CD4-positive, alpha-beta memory T cell (primary cell): Measurements from ENCODE around the gene SLF2. TPM values are rescaled to one million over a fixed set of nuclear protein-coding genes. Genes with fewer than 3 reads are reported as not detected.

ENCODE experiments used
- CTCF ChIA-PET: fragments of 350-600 bp; sonication (Branson Sonifier 250); formaldehyde crosslinking; loops from one replicate; lab custom pipeline; 2021; ENCODE audit warnings: inconsistent platforms; ENCODE audit not compliant: partially characterized antibody; lab: Charles Lee
- POLR2A ChIA-PET: fragments of 350-600 bp; sonication (Branson Sonifier 250); formaldehyde crosslinking; loops from one replicate; lab custom pipeline; 2021; ENCODE audit not compliant: partially characterized antibody; lab: Charles Lee
- DNase-seq, 5 donors: peaks; one replicate each; pipeline versions ENCODE4 v3.0.0 to v3.0.0-alpha.2; 2020 to 2022; ENCODE audit warnings: mixed read lengths in 1 of 5
- H3K27ac ChIP-seq: one replicate; pipeline ENCODE4 v1.7.0; 2013; ENCODE audit warnings: low read depth, low read length
- H3K27me3 ChIP-seq: 2 replicates; pipeline ENCODE4 v1.7.0; 2013; ENCODE audit warnings: mild to moderate bottlenecking, low read length, moderate library complexity; ENCODE audit not compliant: insufficient read depth
- H3K36me3 ChIP-seq: 2 replicates; pipeline ENCODE4 v1.7.0; 2013; ENCODE audit warnings: mild to moderate bottlenecking, low read length, moderate library complexity; ENCODE audit not compliant: insufficient read depth
- H3K4me1 ChIP-seq: 2 replicates; pipeline ENCODE4 v1.7.0; 2013; ENCODE audit warnings: mild to moderate bottlenecking, low read length, moderate library complexity; ENCODE audit not compliant: insufficient read depth
- H3K4me3 ChIP-seq, 2 donors: one replicate each; pipeline ENCODE4 v1.7.0; 2013; ENCODE audit warnings: low read length in 2 of 2, mild to moderate bottlenecking in 1 of 2
- H3K9me3 ChIP-seq, 2 donors: one replicate each; pipeline ENCODE4 v1.7.0; 2013; ENCODE audit warnings: low read length in 2 of 2, control low read depth in 1 of 2; ENCODE audit not compliant: control insufficient read depth in 1 of 2
- H3K27ac Mint-ChIP-seq, 7 donors: one replicate each; pipeline ENCODE4 v1.8.0; 2020 to 2021; ENCODE audit warnings: mixed read lengths in 7 of 7, mild to moderate bottlenecking in 6 of 7, inconsistent platforms in 3 of 7, moderate library complexity in 3 of 7
- H3K27me3 Mint-ChIP-seq, 2 donors: one replicate each; pipeline ENCODE4 v1.8.0; 2020 to 2021; ENCODE audit warnings: mixed read lengths in 2 of 2
- H3K36me3 Mint-ChIP-seq, 2 donors: one replicate each; pipeline ENCODE4 v1.8.0; 2020 to 2021; ENCODE audit warnings: mixed read lengths in 2 of 2, inconsistent platforms in 1 of 2, mild to moderate bottlenecking in 1 of 2
- H3K4me1 Mint-ChIP-seq, 4 donors: one replicate each; pipeline ENCODE4 v1.8.0; 2020 to 2021; ENCODE audit warnings: mixed read lengths in 4 of 4, mild to moderate bottlenecking in 1 of 4
- H3K4me3 Mint-ChIP-seq, 8 donors: one replicate each; pipeline ENCODE4 v1.8.0; 2020 to 2021; ENCODE audit warnings: mixed read lengths in 8 of 8, mild to moderate bottlenecking in 7 of 8, moderate library complexity in 6 of 8, inconsistent platforms in 3 of 8
- H3K9me3 Mint-ChIP-seq, 8 donors: one replicate each; pipeline ENCODE4 v1.8.0; 2020 to 2021; ENCODE audit warnings: mixed read lengths in 8 of 8, mild to moderate bottlenecking in 5 of 8, inconsistent platforms in 3 of 8, moderate library complexity in 1 of 8
- intact Hi-C: fragments of 100-400 bp; cut with micrococcal nuclease; formaldehyde crosslinking; loops from one replicate; pipeline ENCODE4 v1.15.1; 2023
- polyA plus RNA-seq, 2 donors: library from polyadenylated mRNA; unstranded; fragments of 300-500 nt; fragmentation: Illumina TruSeq; gene quantifications; one replicate each; pipeline ENCODE4 v1.2.3, GENCODE V29; 2021
- total RNA-seq, 2 experiments: library from RNA; stranded (reverse); gene quantifications; one replicate each; pipeline ENCODE4 v1.2.3, GENCODE V29; 2021

SLF2 gene
- total and polyA plus RNA-seq, 4 experiments from 2014 or later = 5.9 to 49.3 (median 32.3) TPM

DNA sequence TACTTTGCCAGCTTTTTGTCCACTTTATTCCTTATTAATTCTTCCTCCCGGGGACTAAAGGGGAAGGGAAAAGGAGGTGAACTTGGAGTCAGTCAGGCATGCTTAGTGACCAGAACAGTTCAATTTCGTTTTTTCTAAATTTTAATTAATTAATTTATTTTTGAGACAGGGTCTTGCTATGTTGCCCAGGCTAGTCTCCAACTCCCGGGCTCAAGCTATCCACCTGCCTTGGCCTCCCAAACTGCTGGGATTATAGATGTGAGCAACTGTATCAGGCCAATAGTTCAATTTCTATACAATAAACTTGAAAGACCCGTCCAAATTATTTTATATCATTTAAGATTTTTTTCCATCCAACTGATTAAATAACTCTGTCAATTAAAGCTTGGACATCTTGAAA, 1.3 kb upstream of the SLF2 start:
- H3K27me3 ChIP-seq = no peaks in the 10 kb centered on the region
- no peak overlapping the region for H3K4me3 ChIP-seq
- no peak for DNase-seq
- H3K36me3 ChIP-seq = peaks cover under 1% of the 10 kb centered on the region
- peaks cover 27 to 54% (median 40%) of the 10 kb centered on the region in 4 donors for H3K4me1 Mint-ChIP-seq
- ChIA-PET CTCF (interaction anchor here (1.0 kb wide), 1 partner anchor 59 kb away, joined by 3 read pairs; no protein-coding TSS in a partner anchor), POLR2A (interaction anchor here (0.8 to 2.7 kb wide), 4 partner anchors 12 to 121 kb away, joined by 3 to 13 read pairs (median 3); no protein-coding TSS in a partner anchor)
- peak overlapping the region; percentile 82 for H3K27ac ChIP-seq
- H3K4me3 Mint-ChIP-seq = peak overlapping the region in 2 of 8 donors; percentile 46 to 62
- peak overlapping the region in 3 of 7 donors; percentile 85 to 90 (median 86) for H3K27ac Mint-ChIP-seq
- no peaks in the 10 kb centered on the region for H3K9me3 ChIP-seq
- peaks cover 32% of the 10 kb centered on the region for H3K4me1 ChIP-seq
- peaks cover 3 to 20% of the 10 kb centered on the region in 2 donors for H3K36me3 Mint-ChIP-seq
- H3K9me3 Mint-ChIP-seq = no peaks in the 10 kb centered on the region
- intact Hi-C loops = loop anchor here (5.0 to 10.0 kb wide), 2 partner anchors 101 to 347 kb away; no protein-coding TSS in a partner anchor
- no peaks in the 10 kb centered on the region for H3K27me3 Mint-ChIP-seq

DNA sequence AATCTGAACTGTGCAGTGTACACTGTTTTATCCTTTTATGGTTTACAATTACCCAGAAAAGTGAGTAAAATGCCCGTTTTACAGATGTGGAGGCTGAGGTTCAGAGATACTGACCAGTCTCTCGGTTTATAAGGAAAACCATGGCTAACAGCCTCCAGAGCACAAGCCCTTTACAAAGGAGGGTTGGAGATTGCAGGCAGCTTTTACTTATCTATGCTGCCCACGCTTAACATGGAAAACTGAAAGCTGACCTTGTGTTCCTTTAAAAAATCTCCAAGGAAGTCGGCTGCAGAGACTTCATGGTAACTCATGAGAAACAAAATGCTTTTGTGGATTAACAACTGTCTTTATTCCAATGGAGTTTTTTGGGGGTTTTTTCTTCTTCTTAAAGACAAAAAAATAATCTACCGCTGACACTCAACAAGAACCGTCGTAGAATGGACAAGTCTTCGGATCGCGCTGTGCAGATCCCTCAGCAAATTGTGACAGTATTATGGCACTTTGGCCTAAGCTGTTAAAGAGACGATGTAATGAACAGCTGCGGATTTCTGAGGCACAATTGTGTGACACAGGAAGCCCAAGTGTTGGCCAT, 654 bp upstream of the SLF2 start:
- CTCF ChIA-PET = interaction anchor here (1.0 to 1.4 kb wide), 3 partner anchors 58 to 155 kb away, joined by 3 read pairs; no protein-coding TSS in a partner anchor
- H3K36me3 Mint-ChIP-seq = peaks cover 9 to 26% of the 10 kb centered on the region in 2 donors
- Histone ChIP-seq H3K4me3 (peak overlapping the region; percentile 52 to 70), H3K4me1 (peaks cover 31% of the 10 kb centered on the region), H3K27ac (peak overlapping the region; percentile 82), H3K9me3 (no peaks in the 10 kb centered on the region), H3K27me3 (no peaks in the 10 kb centered on the region), H3K36me3 (peaks cover 6% of the 10 kb centered on the region)
- DNase-seq = no peak
- peak overlapping the region; percentile 35 to 100 (median 99) for H3K4me3 Mint-ChIP-seq
- H3K27ac Mint-ChIP-seq = peak overlapping the region; percentile 76 to 90 (median 86)
- POLR2A ChIA-PET = interaction anchor here (0.8 to 2.7 kb wide), 10 partner anchors 11 to 376 kb away, joined by 3 to 13 read pairs (median 4); partner anchors contain the start of genes HIF1AN, MRPL43 and TWNK
- no peaks in the 10 kb centered on the region for H3K27me3 Mint-ChIP-seq
- H3K4me1 Mint-ChIP-seq = peaks cover 29 to 58% (median 44%) of the 10 kb centered on the region in 4 donors
- intact Hi-C loops = loop anchor here (2.0 to 10.0 kb wide), 6 partner anchors 75 to 377 kb away; partner anchors contain the start of genes HIF1AN, KAZALD1, LZTS2 and MRPL43
- no peaks in the 10 kb centered on the region for H3K9me3 Mint-ChIP-seq

DNA sequence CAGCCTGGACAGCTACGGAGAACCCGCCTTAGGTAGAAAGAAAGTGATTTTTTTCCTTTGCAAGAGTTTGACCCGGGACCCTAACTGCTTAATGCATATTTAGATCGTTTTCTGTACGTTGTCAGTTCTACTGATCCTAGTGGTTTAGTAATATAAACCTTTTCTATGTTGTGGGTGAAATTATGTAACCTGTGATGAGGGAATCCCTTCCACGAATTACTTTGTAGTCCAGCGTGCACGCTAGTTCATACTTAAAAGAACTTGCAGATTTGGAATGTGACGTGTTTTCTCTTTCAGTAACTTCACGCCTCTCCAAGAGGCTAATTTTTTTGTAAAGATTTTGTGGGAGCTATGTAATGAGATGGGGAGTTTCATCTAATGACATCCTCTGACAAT, 705 bp downstream of the SLF2 start:
- peak overlapping the region; percentile 91 to 100 (median 99) for H3K4me3 Mint-ChIP-seq
- H3K4me3 ChIP-seq = peak overlapping the region; percentile 52 to 70
- peak in 1 of 5 donors; percentile 63 for DNase-seq

DNA sequence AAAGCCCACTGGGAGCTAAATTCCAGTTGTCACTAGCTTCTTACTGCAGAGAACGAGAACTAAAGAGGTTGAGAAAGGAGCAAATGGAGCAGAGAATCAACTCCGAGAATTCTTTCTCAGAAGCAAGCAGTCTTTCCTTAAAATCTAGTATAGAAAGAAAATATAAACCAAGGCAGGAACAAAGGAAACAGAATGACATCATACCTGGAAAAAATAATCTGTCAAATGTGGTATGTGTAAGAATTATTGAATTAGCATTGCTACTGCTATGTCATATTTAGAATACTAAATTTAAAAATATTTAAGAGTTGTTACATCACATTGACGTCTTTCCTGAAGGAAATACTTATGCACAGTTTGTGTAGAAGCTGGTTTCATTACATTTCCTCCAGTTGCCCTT, 4.3 kb downstream of the SLF2 start:
- POLR2A ChIA-PET = interaction anchor here (0.9 kb wide), 1 partner anchor 351 kb away, joined by 3 read pairs; no protein-coding TSS in a partner anchor
- intact Hi-C loops = loop anchor here (10.0 kb wide), 1 partner anchor 352 kb away; no protein-coding TSS in a partner anchor
- Histone ChIP-seq H3K27me3 (no peaks in the 10 kb centered on the region), H3K9me3 (no peaks in the 10 kb centered on the region), H3K36me3 (peaks cover 31% of the 10 kb centered on the region), H3K4me3 (no peak overlapping the region), H3K4me1 (peaks cover 22% of the 10 kb centered on the region), H3K27ac (no peak overlapping the region)
- peaks cover 24 to 51% of the 10 kb centered on the region in 2 donors for H3K36me3 Mint-ChIP-seq
- no peak for DNase-seq
- H3K27ac Mint-ChIP-seq = no peak overlapping the region
- H3K9me3 Mint-ChIP-seq = no peaks in the 10 kb centered on the region
- CTCF ChIA-PET = interaction anchor here (0.9 to 1.6 kb wide), 2 partner anchors 81 to 97 kb away, joined by 3 read pairs; no protein-coding TSS in a partner anchor
- no peaks in the 10 kb centered on the region for H3K27me3 Mint-ChIP-seq
- H3K4me3 Mint-ChIP-seq = no peak overlapping the region
- H3K4me1 Mint-ChIP-seq = peaks cover 23 to 39% (median 31%) of the 10 kb centered on the region in 4 donors

More for the DNA sequence above, 705 bp downstream of the SLF2 start:
- H3K36me3 ChIP-seq = peaks cover 14% of the 10 kb centered on the region
- intact Hi-C loops = loop anchor here (2.0 to 10.0 kb wide), 6 partner anchors 73 to 379 kb away; partner anchors contain the start of genes HIF1AN, KAZALD1, LZTS2 and MRPL43
- ChIA-PET CTCF (interaction anchor here (1.1 kb wide), 1 partner anchor 85 kb away, joined by 3 read pairs; no protein-coding TSS in a partner anchor), POLR2A (interaction anchor here (1.0 to 2.7 kb wide), 6 partner anchors 13 to 378 kb away, joined by 3 to 13 read pairs (median 8); partner anchors contain the start of genes HIF1AN, MRPL43 and TWNK)
- Mint-ChIP-seq H3K27me3 (no peaks in the 10 kb centered on the region), H3K9me3 (no peaks in the 10 kb centered on the region), H3K4me1 (peaks cover 29 to 53% (median 41%) of the 10 kb centered on the region in 4 donors), H3K27ac (peak overlapping the region; percentile 90 to 99 (median 99)), H3K36me3 (peaks cover 12 to 30% of the 10 kb centered on the region in 2 donors)
- no peaks in the 10 kb centered on the region for H3K9me3 ChIP-seq
- no peaks in the 10 kb centered on the region for H3K27me3 ChIP-seq
- H3K4me1 ChIP-seq = peaks cover 27% of the 10 kb centered on the region
- peak overlapping the region; percentile 82 for H3K27ac ChIP-seq

DNA sequence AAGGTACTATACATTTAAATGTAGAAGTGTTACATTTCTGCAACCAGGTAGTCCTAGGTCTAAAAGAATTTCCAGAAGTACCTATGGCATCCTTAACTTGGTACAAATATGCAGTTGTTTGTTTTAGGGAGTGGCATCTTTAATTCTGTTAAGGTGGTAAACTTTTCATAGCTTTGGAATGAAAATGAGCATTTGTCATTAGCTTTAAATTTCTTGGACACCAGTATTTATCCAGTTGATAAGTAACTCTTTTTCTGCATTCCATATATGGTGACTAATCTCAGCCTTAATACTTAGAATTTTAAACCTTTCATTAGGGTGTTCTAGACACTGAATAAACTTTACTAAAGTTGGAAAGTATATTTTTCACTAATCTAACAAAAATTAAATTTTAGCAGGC, 10.8 kb downstream of the SLF2 start:
- Histone ChIP-seq H3K27me3 (no peaks in the 10 kb centered on the region), H3K27ac (no peak overlapping the region), H3K4me1 (no peaks in the 10 kb centered on the region), H3K36me3 (peaks cover 57% of the 10 kb centered on the region), H3K9me3 (no peaks in the 10 kb centered on the region), H3K4me3 (no peak overlapping the region)
- H3K4me1 Mint-ChIP-seq = peaks cover 4 to 13% (median 10%) of the 10 kb centered on the region in 4 donors
- H3K9me3 Mint-ChIP-seq = no peaks in the 10 kb centered on the region
- H3K4me3 Mint-ChIP-seq = no peak overlapping the region
- peak overlapping the region in 1 of 7 donors; percentile 10 for H3K27ac Mint-ChIP-seq
- no peaks in the 10 kb centered on the region for H3K27me3 Mint-ChIP-seq
- intact Hi-C loops = no loop called here
- POLR2A ChIA-PET = interaction anchor here (0.6 kb wide), 1 partner anchor 11 kb away, joined by 3 read pairs; no protein-coding TSS in a partner anchor
- H3K36me3 Mint-ChIP-seq = peaks cover 56 to 73% of the 10 kb centered on the region in 2 donors
- CTCF ChIA-PET = interaction anchor here (0.9 kb wide), 1 partner anchor 15 kb away, joined by 4 read pairs; no protein-coding TSS in a partner anchor
- DNase-seq = no peak

DNA sequence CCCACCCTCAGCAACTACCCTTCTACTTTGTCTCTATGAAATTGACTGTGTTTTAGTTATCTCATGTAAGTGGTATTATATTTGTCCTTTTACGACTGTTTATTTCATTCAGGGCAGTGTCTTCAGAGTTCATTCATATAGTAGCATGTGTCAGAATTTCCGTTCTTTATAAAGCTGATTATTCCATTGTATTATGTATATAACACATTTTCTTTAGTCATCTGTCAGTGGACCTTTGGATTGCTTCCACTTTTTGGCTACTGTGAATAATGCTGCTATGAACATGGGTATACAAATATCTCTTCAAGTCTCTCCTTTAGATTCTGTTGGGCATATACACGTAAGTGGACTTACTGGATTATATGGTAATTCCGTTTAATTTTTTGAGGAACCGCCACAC, 14.5 kb downstream of the SLF2 start:
- H3K27me3 ChIP-seq = no peaks in the 10 kb centered on the region
- no peak overlapping the region for H3K27ac ChIP-seq
- Mint-ChIP-seq H3K27ac (peak overlapping the region in 1 of 7 donors; percentile 9), H3K36me3 (peaks cover 55 to 80% of the 10 kb centered on the region in 2 donors), H3K4me1 (peaks cover 3 to 13% (median 10%) of the 10 kb centered on the region in 4 donors), H3K27me3 (no peaks in the 10 kb centered on the region), H3K9me3 (no peaks in the 10 kb centered on the region), H3K4me3 (no peak overlapping the region)
- POLR2A ChIA-PET = no interaction called here
- DNase-seq = no peak
- H3K4me3 ChIP-seq = no peak overlapping the region
- H3K36me3 ChIP-seq = peaks cover 64% of the 10 kb centered on the region
- CTCF ChIA-PET = no interaction called here
- no peaks in the 10 kb centered on the region for H3K9me3 ChIP-seq
- intact Hi-C loops = no loop called here
- no peaks in the 10 kb centered on the region for H3K4me1 ChIP-seq
